CD4-positive, alpha-beta T cell treated with Interleukin-1 beta for 1 hour (primary cell): ENCODE results near the gene PDLIM5.

ENCODE experiments used
- DNase-seq, 2 donors: peaks; one replicate each; pipeline ENCODE4 v3.0.0-alpha.2; 2020 to 2022

The PDLIM5 gene

GRCh38 chr4:94665500-94666404, 214.0 kb downstream of the PDLIM5 start:
- DNase-seq: no peak

- no peak for DNase-seq
Observed at GRCh38 chr4:94668724-94669123, 217.0 kb downstream of the PDLIM5 start.

- DNase-seq: no peak
Observed at GRCh38 chr4:94669672-94670664, 218.2 kb downstream of the PDLIM5 start.

- no peak for DNase-seq
Observed at GRCh38 chr4:94671113-94671512, 219.4 kb downstream of the PDLIM5 start.

- no peak for DNase-seq
Observed at GRCh38 chr4:94673961-94674360, 222.2 kb downstream of the PDLIM5 start.

- DNase-seq: no peak
Observed at GRCh38 chr4:94676970-94677369, 225.2 kb downstream of the PDLIM5 start.

- DNase-seq: no peak
Observed at GRCh38 chr4:94678896-94679295, 227.2 kb downstream of the PDLIM5 start.

- no peak for DNase-seq
Observed at GRCh38 chr4:94680176-94680862, 228.6 kb downstream of the PDLIM5 start.

GRCh38 chr4:94686086-94686485, 234.3 kb downstream of the PDLIM5 start:
- DNase-seq: no peak

GRCh38 chr4:94689155-94689860, 237.6 kb downstream of the PDLIM5 start:
- DNase-seq: no peak

- no peak for DNase-seq
Observed at GRCh38 chr4:94690851-94691254, 239.1 kb downstream of the PDLIM5 start.

GRCh38 chr4:94691552-94691951, 239.8 kb downstream of the PDLIM5 start:
- DNase-seq: no peak

GRCh38 chr4:94695384-94695783, 243.6 kb downstream of the PDLIM5 start:
- DNase-seq: no peak

GRCh38 chr4:94698187-94698586, 246.4 kb downstream of the PDLIM5 start:
- no peak for DNase-seq

- no peak for DNase-seq
Observed at GRCh38 chr4:94700298-94700697, 248.6 kb downstream of the PDLIM5 start.

- no peak for DNase-seq
Observed at GRCh38 chr4:94701631-94702300, 250.0 kb downstream of the PDLIM5 start.

- DNase-seq: no peak
Observed at GRCh38 chr4:94711635-94712034, 259.9 kb downstream of the PDLIM5 start.

- DNase-seq: no peak
Observed at GRCh38 chr4:94714365-94715160, 262.8 kb downstream of the PDLIM5 start.

GRCh38 chr4:94715726-94716125, 264.0 kb downstream of the PDLIM5 start:
- no peak for DNase-seq
